ENCODE results near the gene AKT3. TPM values are rescaled to one million over a fixed set of nuclear protein-coding genes. Genes with fewer than 3 reads are reported as not detected.
A peak's percentile ranks its signal among the peaks of the same experiment; 100 is the strongest.

Gene AKT3
- total RNA-seq, 1 donor from 2014 or later: 44.2 TPM

- DNase-seq (ENCODE audit: low read depth in 2 of 2): no peak
These were observed 341.1 kb downstream of the AKT3 start for GRCh38 chr1:243508943-243509342.

DNA sequence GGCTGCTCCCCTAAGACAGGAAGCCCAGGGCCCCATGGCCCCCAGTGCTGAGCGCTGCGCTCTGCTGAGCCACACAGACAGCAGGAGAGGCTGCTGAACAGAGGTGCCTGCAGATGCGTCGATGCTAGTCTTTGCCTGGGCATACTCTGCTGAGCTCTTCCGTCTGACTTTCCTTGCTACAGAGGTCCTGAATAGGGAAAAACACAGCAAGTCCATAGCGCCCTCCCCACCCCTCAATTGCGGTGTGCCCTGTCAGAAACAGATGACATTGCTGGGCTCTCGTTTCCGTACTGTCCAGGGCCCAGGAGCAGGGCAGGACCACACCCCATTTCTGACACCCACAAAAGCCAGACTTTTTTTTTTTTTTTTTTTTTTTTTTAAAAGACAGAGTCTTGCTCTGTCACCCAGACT lies 341.7 kb downstream of the AKT3 start:
- no peak for DNase-seq (ENCODE audit: low read depth in 2 of 2)

DNA sequence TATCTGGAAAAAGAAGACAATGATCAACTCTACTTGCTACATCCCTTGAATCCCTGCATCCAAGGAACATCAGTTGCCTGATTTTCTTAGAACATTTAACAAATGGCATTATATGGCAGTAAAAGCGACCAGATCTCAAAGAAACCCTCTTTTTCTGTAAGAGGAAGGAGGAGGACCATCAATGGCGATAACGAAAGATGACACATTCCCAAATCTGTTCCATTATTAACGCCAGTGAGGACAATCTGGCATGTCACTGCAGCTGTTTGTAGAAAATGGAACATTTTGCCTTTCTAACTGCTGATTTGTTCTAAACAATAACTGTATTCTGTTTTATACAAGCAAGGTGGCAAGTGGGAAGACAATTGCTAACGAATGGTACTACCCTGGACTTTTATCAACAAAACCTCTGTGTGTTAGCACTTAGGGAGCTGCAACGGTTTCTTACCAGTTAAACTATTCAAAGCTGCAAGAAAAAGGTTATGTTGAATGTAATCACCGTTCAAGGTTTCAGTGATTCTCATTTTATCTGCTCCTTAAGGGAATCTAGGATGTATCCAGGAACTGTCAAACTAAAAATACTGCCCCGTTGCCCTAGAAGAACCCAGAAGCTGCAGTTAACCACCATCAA lies 342.3 kb downstream of the AKT3 start:
- DNase-seq (ENCODE audit: low read depth in 2 of 2): no peak

- DNase-seq (ENCODE audit: low read depth in 2 of 2): no peak
These were observed 342.9 kb downstream of the AKT3 start for GRCh38 chr1:243507001-243507671.

DNA sequence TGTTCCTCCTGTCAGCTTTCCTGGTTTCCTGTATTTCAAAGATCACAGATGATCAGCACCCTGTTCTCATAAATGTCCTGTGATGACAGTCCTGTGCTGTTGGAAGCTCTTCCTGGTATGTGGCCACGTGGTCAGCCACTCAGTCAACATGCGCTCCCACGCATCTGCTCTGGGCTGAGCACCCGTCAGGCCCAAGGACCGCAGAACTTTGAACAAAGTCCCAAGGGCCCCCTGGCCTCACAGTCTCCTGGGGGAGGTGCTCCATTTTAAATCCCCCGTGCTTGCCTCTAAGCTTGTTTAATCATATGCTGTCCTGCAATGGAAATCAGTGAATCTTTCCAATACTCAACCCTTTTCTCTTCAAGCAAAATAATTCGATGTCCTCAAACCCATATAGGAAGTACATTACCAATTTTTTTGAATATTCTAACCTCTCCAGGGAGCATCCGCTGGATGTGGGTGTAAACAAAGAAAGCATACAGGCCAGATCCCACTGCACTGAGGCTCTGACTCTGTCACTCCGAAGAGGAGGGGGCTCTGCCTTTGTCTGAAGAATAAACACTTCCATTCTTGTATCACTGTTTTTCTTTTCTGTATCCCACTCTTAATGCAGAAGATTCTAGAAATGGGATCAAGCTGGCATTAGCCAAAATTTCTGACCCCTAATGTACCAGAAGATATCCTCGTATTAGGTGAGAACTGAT lies 343.9 kb downstream of the AKT3 start:
- peak in 1 of 2 donors; percentile 61 for DNase-seq (ENCODE audit: low read depth in 2 of 2)

DNA sequence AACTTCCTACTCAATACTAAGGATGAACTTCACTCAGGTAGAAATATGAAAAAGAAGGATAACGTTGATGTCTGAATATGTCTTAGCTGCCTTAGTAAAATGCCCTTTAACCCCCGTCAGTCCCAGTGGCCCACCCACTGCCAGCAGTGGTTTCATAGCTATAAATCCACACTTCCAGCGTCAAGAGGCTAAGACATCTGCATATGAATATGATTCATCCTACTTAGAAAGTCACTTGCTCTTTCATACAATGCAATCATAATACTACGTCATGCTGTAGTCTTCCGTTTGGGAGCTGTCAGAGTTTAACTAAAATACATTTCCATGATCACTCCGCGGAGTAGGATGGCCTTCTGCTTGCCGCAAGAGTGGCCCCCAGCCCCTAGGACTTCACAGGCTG lies 346.9 kb downstream of the AKT3 start:
- no peak for DNase-seq (ENCODE audit: low read depth in 2 of 2)

DNA sequence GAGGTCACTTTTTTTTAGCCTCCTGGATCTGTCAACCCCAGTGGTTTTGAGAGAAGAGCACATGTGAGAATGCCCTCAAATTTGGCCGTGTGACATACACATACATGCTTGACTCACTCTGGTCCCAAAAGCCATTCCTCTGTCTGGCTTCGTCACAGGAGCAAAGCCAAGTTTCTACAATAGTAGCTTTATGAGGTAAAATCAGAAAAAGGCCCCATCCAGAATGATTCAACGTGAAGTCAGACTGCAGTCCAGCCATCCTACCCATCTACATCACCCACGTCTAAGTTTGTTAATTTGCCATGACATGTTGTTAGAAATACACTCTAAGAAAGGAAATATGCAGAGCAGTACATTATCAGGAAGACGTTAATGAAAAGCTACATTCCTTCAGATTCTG lies 349.0 kb downstream of the AKT3 start:
- DNase-seq (ENCODE audit: low read depth in 2 of 2): no peak

- no peak for DNase-seq (ENCODE audit: low read depth in 2 of 2)
These were observed 349.5 kb downstream of the AKT3 start for GRCh38 chr1:243500512-243500911.

GRCh38 chr1:243499711-243500110 lies 350.3 kb downstream of the AKT3 start:
- DNase-seq (ENCODE audit: low read depth in 2 of 2): no peak

DNA sequence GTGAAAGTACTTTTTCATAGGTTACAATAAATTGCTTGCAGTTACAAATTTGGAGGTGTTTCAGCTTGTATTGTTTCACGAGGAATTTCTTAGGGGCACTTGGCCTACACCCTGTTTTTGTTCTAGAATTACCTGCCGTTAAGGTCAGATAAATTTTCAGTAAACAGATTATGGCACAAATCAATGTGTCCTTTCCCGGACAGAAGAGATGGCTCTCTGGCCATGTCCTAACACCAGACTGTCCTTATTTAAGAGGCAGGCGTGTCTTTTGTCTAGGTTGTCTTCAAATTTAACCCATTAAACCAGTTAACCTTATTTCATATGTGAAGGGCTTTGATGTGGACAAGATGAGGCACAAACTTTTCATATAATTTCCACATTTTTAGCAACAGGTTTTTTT lies 350.8 kb downstream of the AKT3 start:
- DNase-seq (ENCODE audit: low read depth in 2 of 2): no peak

GRCh38 chr1:243497939-243498681 lies 351.9 kb downstream of the AKT3 start:
- DNase-seq (ENCODE audit: low read depth in 2 of 2): no peak

GRCh38 chr1:243496806-243497205 lies 353.2 kb downstream of the AKT3 start:
- DNase-seq (ENCODE audit: low read depth in 2 of 2): no peak

DNA sequence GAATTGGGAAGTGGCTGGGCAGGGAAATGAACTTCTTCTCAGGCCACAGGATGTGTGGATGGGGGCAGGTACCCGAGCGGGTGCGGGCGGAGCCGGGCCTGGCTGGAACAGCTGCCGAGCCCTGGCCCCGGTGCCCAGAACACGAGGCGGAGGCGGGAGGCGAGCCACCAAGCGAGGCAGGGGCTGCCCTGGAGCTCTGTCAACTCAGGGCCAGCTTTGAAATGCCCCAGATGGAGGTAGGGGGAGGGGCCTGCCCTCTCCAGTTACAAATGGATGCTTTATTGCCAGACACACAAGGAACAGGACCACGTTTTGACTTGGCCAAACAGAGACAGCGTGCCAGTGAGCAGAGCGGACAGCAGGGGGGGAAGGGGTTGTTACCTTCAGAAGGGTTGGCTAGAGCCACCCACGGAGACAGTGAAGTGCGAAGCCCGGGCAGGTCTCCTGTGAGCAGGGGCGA lies 353.8 kb downstream of the AKT3 start:
- peak in 1 of 2 donors; percentile 21 for DNase-seq (ENCODE audit: low read depth in 2 of 2)

- peak; percentile 14 to 59 for DNase-seq (ENCODE audit: low read depth in 2 of 2)
These were observed 354.4 kb downstream of the AKT3 start for GRCh38 chr1:243495442-243496186.

DNA sequence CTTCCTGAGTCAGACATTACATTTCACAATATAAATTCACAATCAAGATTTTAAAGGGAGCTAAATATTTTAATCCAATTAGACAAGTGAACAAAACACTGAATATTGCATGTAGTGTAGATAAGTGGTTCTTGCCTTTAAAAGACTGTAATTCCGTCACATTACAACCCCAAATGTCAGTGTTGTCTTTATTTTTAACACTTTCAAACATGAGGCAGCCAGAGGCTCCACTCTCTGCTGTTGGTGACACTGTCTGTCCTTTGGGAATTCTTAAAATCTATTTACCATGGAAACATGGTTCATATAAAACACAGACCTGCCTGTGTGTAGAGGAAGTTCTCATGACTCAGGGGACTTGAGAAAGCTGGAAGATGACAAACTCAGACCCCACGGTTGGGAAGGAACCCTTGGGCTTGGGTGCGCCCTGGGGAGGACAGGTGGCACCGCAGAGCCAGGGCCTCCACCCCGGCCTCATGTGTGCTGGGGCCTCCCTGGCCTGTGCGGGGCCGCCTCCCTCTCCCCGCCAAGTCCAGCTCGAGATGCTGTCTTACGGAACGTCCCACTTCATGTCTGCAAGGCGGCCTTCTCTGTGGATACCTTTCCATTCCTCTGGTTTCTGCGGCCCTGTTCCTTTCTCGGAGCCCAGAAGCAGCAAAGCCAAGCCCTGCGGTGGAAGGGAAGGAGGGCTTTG lies 355.2 kb downstream of the AKT3 start:
- no peak for DNase-seq (ENCODE audit: low read depth in 2 of 2)

GRCh38 chr1:243493156-243494129 lies 356.6 kb downstream of the AKT3 start:
- no peak for DNase-seq (ENCODE audit: low read depth in 2 of 2)

GRCh38 chr1:243490748-243491686 lies 359.0 kb downstream of the AKT3 start:
- DNase-seq (ENCODE audit: low read depth in 2 of 2): no peak

Measured in lung microvascular endothelial cell (primary cell).